ENCODE results near the gene GRIK1. TPM values are rescaled to one million over a fixed set of nuclear protein-coding genes. Genes with fewer than 3 reads are reported as not detected.

The GRIK1 gene
- polyA plus RNA-seq, 1 donor from 2014 or later: not detected

- Mint-ChIP-seq H3K27ac (no peak overlapping the region), H3K4me3 (no peak overlapping the region), H3K36me3 (no peaks in the 10 kb centered on the region), H3K27me3 (no peaks in the 10 kb centered on the region), H3K4me1 (no peaks in the 10 kb centered on the region), H3K9me3 (no peaks in the 10 kb centered on the region)
Observed at GRCh38 chr21:29568020-29568697, 371.6 kb downstream of the GRIK1 start.

- Mint-ChIP-seq H3K27me3 (no peaks in the 10 kb centered on the region), H3K4me3 (no peak overlapping the region), H3K36me3 (no peaks in the 10 kb centered on the region), H3K27ac (no peak overlapping the region), H3K9me3 (no peaks in the 10 kb centered on the region), H3K4me1 (peaks cover 6% of the 10 kb centered on the region in 3 donors)
Observed at GRCh38 chr21:29557931-29558725, 381.7 kb downstream of the GRIK1 start.

GRCh38 chr21:29557200-29557599, 382.6 kb downstream of the GRIK1 start:
- H3K4me3 Mint-ChIP-seq: no peak overlapping the region
- no peaks in the 10 kb centered on the region for H3K36me3 Mint-ChIP-seq
- H3K9me3 Mint-ChIP-seq: no peaks in the 10 kb centered on the region
- H3K4me1 Mint-ChIP-seq: peaks cover 6% of the 10 kb centered on the region in 3 donors
- H3K27me3 Mint-ChIP-seq: no peaks in the 10 kb centered on the region
- no peak overlapping the region for H3K27ac Mint-ChIP-seq

GRCh38 chr21:29555601-29556000, 384.2 kb downstream of the GRIK1 start:
- Mint-ChIP-seq H3K9me3 (no peaks in the 10 kb centered on the region), H3K4me3 (no peak overlapping the region), H3K4me1 (peaks cover 6% of the 10 kb centered on the region in 3 donors), H3K27me3 (no peaks in the 10 kb centered on the region), H3K27ac (peak overlapping the region in 1 of 3 donors; percentile 60), H3K36me3 (no peaks in the 10 kb centered on the region)

- Mint-ChIP-seq H3K4me1 (no peaks in the 10 kb centered on the region), H3K9me3 (peaks cover 0 to 2% (median 1%) of the 10 kb centered on the region in 3 donors), H3K27me3 (no peaks in the 10 kb centered on the region), H3K4me3 (no peak overlapping the region), H3K27ac (no peak overlapping the region), H3K36me3 (peaks cover 2% of the 10 kb centered on the region)
Observed at GRCh38 chr21:29550205-29550604, 389.6 kb downstream of the GRIK1 start.

GRCh38 chr21:29549614-29550013, 390.2 kb downstream of the GRIK1 start:
- H3K27me3 Mint-ChIP-seq: no peaks in the 10 kb centered on the region
- H3K4me3 Mint-ChIP-seq: no peak overlapping the region
- peaks cover 2% of the 10 kb centered on the region for H3K36me3 Mint-ChIP-seq
- no peaks in the 10 kb centered on the region for H3K4me1 Mint-ChIP-seq
- no peak overlapping the region for H3K27ac Mint-ChIP-seq
- peaks cover 0 to 2% (median 1%) of the 10 kb centered on the region in 3 donors for H3K9me3 Mint-ChIP-seq

GRCh38 chr21:29547998-29548397, 391.8 kb downstream of the GRIK1 start:
- no peaks in the 10 kb centered on the region for H3K27me3 Mint-ChIP-seq
- H3K9me3 Mint-ChIP-seq: peaks cover 0 to 2% (median 1%) of the 10 kb centered on the region in 3 donors
- H3K27ac Mint-ChIP-seq: no peak overlapping the region
- no peaks in the 10 kb centered on the region for H3K4me1 Mint-ChIP-seq
- H3K36me3 Mint-ChIP-seq: peaks cover 2% of the 10 kb centered on the region
- no peak overlapping the region for H3K4me3 Mint-ChIP-seq

GRCh38 chr21:29546071-29546470, 393.7 kb downstream of the GRIK1 start:
- no peaks in the 10 kb centered on the region for H3K4me1 Mint-ChIP-seq
- no peak overlapping the region for H3K27ac Mint-ChIP-seq
- peaks cover 2% of the 10 kb centered on the region for H3K36me3 Mint-ChIP-seq
- no peaks in the 10 kb centered on the region for H3K27me3 Mint-ChIP-seq
- H3K9me3 Mint-ChIP-seq: peaks cover 0 to 4% (median 1%) of the 10 kb centered on the region in 3 donors
- H3K4me3 Mint-ChIP-seq: no peak overlapping the region

- Mint-ChIP-seq H3K4me3 (no peak overlapping the region), H3K27me3 (no peaks in the 10 kb centered on the region), H3K27ac (no peak overlapping the region), H3K36me3 (peaks cover 2% of the 10 kb centered on the region), H3K4me1 (peaks cover 0 to 2% (median 0%) of the 10 kb centered on the region in 3 donors), H3K9me3 (peaks cover 0 to 7% (median 4%) of the 10 kb centered on the region in 3 donors)
Observed at GRCh38 chr21:29540289-29540688, 399.5 kb downstream of the GRIK1 start.

GRCh38 chr21:29538115-29538514, 401.7 kb downstream of the GRIK1 start:
- Mint-ChIP-seq H3K27ac (no peak overlapping the region), H3K27me3 (no peaks in the 10 kb centered on the region), H3K4me1 (peaks cover 0 to 2% (median 0%) of the 10 kb centered on the region in 3 donors), H3K36me3 (peaks cover 4% of the 10 kb centered on the region), H3K4me3 (no peak overlapping the region), H3K9me3 (peaks cover 0 to 8% (median 4%) of the 10 kb centered on the region in 3 donors)

- H3K4me1 Mint-ChIP-seq: peaks cover 0 to 2% (median 0%) of the 10 kb centered on the region in 3 donors
- peaks cover 3 to 8% (median 3%) of the 10 kb centered on the region in 3 donors for H3K9me3 Mint-ChIP-seq
- no peak overlapping the region for H3K4me3 Mint-ChIP-seq
- H3K36me3 Mint-ChIP-seq: peaks cover 4% of the 10 kb centered on the region
- no peak overlapping the region for H3K27ac Mint-ChIP-seq
- H3K27me3 Mint-ChIP-seq: no peaks in the 10 kb centered on the region
Observed at GRCh38 chr21:29534448-29534847, 405.3 kb downstream of the GRIK1 start.

GRCh38 chr21:29529139-29529538, 410.7 kb downstream of the GRIK1 start:
- Mint-ChIP-seq H3K9me3 (peaks cover 10 to 28% (median 11%) of the 10 kb centered on the region in 3 donors), H3K4me3 (no peak overlapping the region), H3K4me1 (no peaks in the 10 kb centered on the region), H3K27me3 (no peaks in the 10 kb centered on the region), H3K27ac (no peak overlapping the region), H3K36me3 (peaks cover 1% of the 10 kb centered on the region)

GRCh38 chr21:29526545-29526944, 413.3 kb downstream of the GRIK1 start:
- Mint-ChIP-seq H3K9me3 (peaks cover 11 to 28% (median 14%) of the 10 kb centered on the region in 3 donors), H3K27ac (no peak overlapping the region), H3K4me1 (no peaks in the 10 kb centered on the region), H3K27me3 (no peaks in the 10 kb centered on the region), H3K4me3 (no peak overlapping the region), H3K36me3 (peaks cover 4% of the 10 kb centered on the region)

GRCh38 chr21:29524055-29524454, 415.7 kb downstream of the GRIK1 start:
- peak overlapping the region in 1 of 4 donors; percentile 37 for H3K4me3 Mint-ChIP-seq
- peaks cover 4% of the 10 kb centered on the region for H3K36me3 Mint-ChIP-seq
- peaks cover 8 to 28% (median 14%) of the 10 kb centered on the region in 3 donors for H3K9me3 Mint-ChIP-seq
- peak overlapping the region in 2 of 3 donors; percentile 53 to 83 for H3K27ac Mint-ChIP-seq
- no peaks in the 10 kb centered on the region for H3K4me1 Mint-ChIP-seq
- no peaks in the 10 kb centered on the region for H3K27me3 Mint-ChIP-seq

- Mint-ChIP-seq H3K27me3 (no peaks in the 10 kb centered on the region), H3K4me1 (no peaks in the 10 kb centered on the region), H3K4me3 (peak overlapping the region in 1 of 4 donors; percentile 37), H3K27ac (peak overlapping the region in 1 of 3 donors; percentile 53), H3K9me3 (peaks cover 8 to 28% (median 14%) of the 10 kb centered on the region in 3 donors), H3K36me3 (peaks cover 4% of the 10 kb centered on the region)
Observed at GRCh38 chr21:29523646-29524045, 416.1 kb downstream of the GRIK1 start.

Measured in IgD-negative memory B cell (primary cell).